HepG2 (cell line): ENCODE data around the gene SPINK7.

ENCODE experiments used
- CENPT ChIP-seq: sonication (generic); formaldehyde crosslinking; IDR thresholded peaks from 2 replicates; pipeline ENCODE4 v1.8.0; 2022; ENCODE audit warnings: low read depth, mild to moderate bottlenecking, moderate library complexity, missing genetic modification reagents
- RBAK ChIP-seq: sonication (generic); formaldehyde crosslinking; IDR thresholded peaks from 2 replicates; pipeline ENCODE4 v1.5.1; 2020; ENCODE audit warnings: mild to moderate bottlenecking, missing genetic modification reagents
- RBM22 ChIP-seq: fragments of 200-400 bp; formaldehyde crosslinking; optimal IDR thresholded peaks from 2 replicates; pipeline ENCODE3; 2017; ENCODE audit warnings: mild to moderate bottlenecking, low read length, moderate library complexity
- TAF1 ChIP-seq: sonication (generic); formaldehyde crosslinking; IDR thresholded peaks from 2 replicates; pipeline ENCODE4 v1.4.0; 2020; ENCODE audit warnings: missing genetic modification reagents
- ZNF260 ChIP-seq: sonication (generic); formaldehyde crosslinking; IDR thresholded peaks from 2 replicates; pipeline ENCODE4 v1.4.0; 2020; ENCODE audit warnings: missing genetic modification reagents, low read depth, mild to moderate bottlenecking, borderline replicate concordance
- ZNF772 ChIP-seq: sonication (generic); formaldehyde crosslinking; IDR thresholded peaks from 2 replicates; pipeline ENCODE4 v1.5.0; 2020; ENCODE audit warnings: mild to moderate bottlenecking, missing genetic modification reagents
- ZNF788 ChIP-seq: sonication (generic); formaldehyde crosslinking; IDR thresholded peaks from 2 replicates; pipeline ENCODE4 v1.5.0; 2020; ENCODE audit warnings: mild to moderate bottlenecking, missing genetic modification reagents, borderline replicate concordance

DNA sequence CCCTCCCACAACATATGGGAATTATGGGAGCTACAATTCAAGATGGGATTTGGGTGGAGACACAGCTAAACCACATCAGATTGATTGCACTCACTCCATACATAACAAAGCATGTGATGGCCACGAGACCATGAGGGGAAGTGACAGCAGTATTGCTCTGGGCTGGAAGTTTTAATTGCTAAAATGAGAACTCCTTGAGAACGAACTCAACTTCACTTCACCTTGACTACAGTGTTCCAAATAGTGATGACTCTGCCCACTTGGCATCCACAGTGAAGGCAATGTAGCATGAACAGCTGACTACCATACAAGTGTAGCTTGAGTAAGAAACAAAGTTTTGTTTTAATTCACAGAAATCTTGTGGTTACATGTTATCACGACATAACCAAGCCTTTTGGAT lies 739 bp upstream of the SPINK7 start:
- TF ChIP-seq ZNF788 (CRISPR knock-in tag) (no peak), ZNF772 (CRISPR knock-in tag) (no peak), RBAK (CRISPR knock-in tag) (no peak), ZNF260 (CRISPR knock-in tag) (no peak), TAF1 (no peak), CENPT (no peak), RBM22 (no peak)
